Erythroblast (primary cell): ENCODE measurements around the gene ZBTB7C.

Experiments used
- GATA1 ChIP-seq: IDR thresholded peaks from 2 replicates; pipeline ENCODE4 v1.6.1; 2011; ENCODE audit warnings: low read depth, mild to moderate bottlenecking, control low read depth, low read length, moderate library complexity
- POLR2A ChIP-seq: IDR thresholded peaks from 2 replicates; pipeline ENCODE4 v1.6.1; 2011; ENCODE audit warnings: mild to moderate bottlenecking, low read length

- TF ChIP-seq POLR2A: no peak
- TF ChIP-seq GATA1: no peak
Measured at GRCh38 chr18:48404716-48405507, 4.3 kb downstream of the ZBTB7C start.
